Measurements from ENCODE around the gene CLDN34. TPM values are rescaled to one million over a fixed set of nuclear protein-coding genes. Genes with fewer than 3 reads are reported as not detected.
A peak's percentile ranks its signal among the peaks of the same experiment; 100 is the strongest.

CLDN34 gene
- total and polyA plus RNA-seq, 11 donors = not detected

DNA sequence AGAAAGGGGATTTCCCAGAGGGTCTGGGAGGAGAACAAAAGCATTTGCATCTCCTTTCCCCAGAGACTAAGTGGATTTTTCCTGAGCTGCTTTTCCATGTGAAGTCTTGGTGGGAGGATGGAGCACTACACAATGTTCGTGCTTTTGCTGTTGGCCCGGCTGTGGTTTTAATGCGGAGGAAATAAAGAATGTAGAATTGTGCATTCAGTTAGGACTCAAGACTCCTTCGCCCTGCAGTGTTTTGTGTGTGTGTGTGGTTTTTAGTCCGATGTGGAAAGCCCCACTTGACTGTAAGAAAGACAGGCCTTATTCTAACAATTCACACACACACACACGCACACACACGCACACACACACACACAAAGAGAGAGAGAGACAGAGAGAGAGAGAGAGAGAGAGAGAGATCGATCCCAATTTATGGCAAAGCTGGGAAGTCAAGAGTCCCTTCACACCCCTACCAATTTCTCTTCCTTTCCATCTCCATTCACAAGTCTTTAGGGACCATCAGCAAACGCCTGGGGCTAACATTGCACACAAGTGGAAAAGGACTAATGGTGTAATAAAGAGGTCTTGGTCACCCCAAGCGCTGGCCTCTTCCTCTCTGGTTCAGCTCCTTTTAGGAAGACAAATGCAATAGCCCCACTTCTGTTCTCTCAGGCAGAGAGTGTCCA is 44.2 kb downstream of the CLDN34 start:
- peak overlapping the region in 9 of 12 donors; percentile 4 to 67 (median 43) for H3K27ac ChIP-seq

DNA sequence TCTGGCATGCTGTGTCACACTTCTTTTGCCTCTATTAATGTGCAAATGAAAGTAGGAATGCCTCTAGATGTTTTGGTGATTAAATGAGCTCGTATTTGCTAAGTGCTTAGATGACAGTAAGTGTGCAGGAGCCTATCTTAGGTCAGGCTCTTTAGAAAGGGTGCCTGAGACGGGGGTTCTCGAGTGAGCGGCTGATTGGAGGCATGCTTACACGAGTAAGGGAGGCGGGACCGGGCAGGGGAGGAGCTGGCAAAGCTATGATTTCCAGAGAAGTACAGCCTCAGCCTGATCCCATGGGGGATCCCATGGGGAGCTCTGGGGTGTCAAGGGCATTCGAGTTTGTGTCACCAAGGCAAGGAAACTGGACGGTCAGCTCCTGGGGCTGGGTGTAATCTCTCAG is 44.8 kb downstream of the CLDN34 start:
- intact Hi-C loops (cut with DNase I) = loop anchor here in 5 of 10 donors (5.0 kb wide), 3 partner anchors 95 to 105 kb away; no protein-coding TSS in a partner anchor
- Histone ChIP-seq H3K4me3 (no peak overlapping the region), H3K4me1 (peaks cover 0 to 29% (median 4%) of the 10 kb centered on the region in 12 donors), H3K27me3 (peaks cover 0 to 32% (median 0%) of the 10 kb centered on the region in 9 donors), H3K27ac (peak overlapping the region in 8 of 12 donors; percentile 14 to 65 (median 40)), H3K9me3 (no peaks in the 10 kb centered on the region), H3K36me3 (no peaks in the 10 kb centered on the region)
- TF ChIP-seq, protein P1, sequence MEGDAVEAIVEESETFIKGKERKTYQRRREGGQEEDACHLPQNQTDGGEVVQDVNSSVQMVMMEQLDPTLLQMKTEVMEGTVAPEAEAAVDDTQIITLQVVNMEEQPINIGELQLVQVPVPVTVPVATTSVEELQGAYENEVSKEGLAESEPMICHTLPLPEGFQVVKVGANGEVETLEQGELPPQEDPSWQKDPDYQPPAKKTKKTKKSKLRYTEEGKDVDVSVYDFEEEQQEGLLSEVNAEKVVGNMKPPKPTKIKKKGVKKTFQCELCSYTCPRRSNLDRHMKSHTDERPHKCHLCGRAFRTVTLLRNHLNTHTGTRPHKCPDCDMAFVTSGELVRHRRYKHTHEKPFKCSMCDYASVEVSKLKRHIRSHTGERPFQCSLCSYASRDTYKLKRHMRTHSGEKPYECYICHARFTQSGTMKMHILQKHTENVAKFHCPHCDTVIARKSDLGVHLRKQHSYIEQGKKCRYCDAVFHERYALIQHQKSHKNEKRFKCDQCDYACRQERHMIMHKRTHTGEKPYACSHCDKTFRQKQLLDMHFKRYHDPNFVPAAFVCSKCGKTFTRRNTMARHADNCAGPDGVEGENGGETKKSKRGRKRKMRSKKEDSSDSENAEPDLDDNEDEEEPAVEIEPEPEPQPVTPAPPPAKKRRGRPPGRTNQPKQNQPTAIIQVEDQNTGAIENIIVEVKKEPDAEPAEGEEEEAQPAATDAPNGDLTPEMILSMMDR (IDR thresholded peaks at IDR 0.05) = no peak
- no peak for TF ChIP-seq POLR2A (IDR thresholded peaks at IDR 0.05)
- ATAC-seq (no peak), DNase-seq (no peak)
- WGBS, 4 donors = 40 to 57% (median 45%) methylated on average over 8 to 9 of the region's 9 CpGs

More for the DNA sequence above, 44.2 kb downstream of the CLDN34 start:
- TF ChIP-seq POLR2A (IDR thresholded peaks at IDR 0.05) = no peak
- TF ChIP-seq, protein P1 (IDR thresholded peaks at IDR 0.05) = no peak
- Histone ChIP-seq H3K36me3 (no peaks in the 10 kb centered on the region), H3K9me3 (no peaks in the 10 kb centered on the region), H3K4me3 (no peak overlapping the region), H3K27me3 (peaks cover 0 to 27% (median 0%) of the 10 kb centered on the region in 9 donors), H3K4me1 (peaks cover 0 to 29% (median 2%) of the 10 kb centered on the region in 12 donors)
- intact Hi-C loops (cut with DNase I) = loop anchor here in 5 of 10 donors (5.0 kb wide), 3 partner anchors 96 to 106 kb away; no protein-coding TSS in a partner anchor
- 45 to 61% (median 53%) methylated on average over 10 of the region's 10 CpGs for WGBS, 4 donors
- DNase-seq = no peak
- no peak for ATAC-seq

DNA sequence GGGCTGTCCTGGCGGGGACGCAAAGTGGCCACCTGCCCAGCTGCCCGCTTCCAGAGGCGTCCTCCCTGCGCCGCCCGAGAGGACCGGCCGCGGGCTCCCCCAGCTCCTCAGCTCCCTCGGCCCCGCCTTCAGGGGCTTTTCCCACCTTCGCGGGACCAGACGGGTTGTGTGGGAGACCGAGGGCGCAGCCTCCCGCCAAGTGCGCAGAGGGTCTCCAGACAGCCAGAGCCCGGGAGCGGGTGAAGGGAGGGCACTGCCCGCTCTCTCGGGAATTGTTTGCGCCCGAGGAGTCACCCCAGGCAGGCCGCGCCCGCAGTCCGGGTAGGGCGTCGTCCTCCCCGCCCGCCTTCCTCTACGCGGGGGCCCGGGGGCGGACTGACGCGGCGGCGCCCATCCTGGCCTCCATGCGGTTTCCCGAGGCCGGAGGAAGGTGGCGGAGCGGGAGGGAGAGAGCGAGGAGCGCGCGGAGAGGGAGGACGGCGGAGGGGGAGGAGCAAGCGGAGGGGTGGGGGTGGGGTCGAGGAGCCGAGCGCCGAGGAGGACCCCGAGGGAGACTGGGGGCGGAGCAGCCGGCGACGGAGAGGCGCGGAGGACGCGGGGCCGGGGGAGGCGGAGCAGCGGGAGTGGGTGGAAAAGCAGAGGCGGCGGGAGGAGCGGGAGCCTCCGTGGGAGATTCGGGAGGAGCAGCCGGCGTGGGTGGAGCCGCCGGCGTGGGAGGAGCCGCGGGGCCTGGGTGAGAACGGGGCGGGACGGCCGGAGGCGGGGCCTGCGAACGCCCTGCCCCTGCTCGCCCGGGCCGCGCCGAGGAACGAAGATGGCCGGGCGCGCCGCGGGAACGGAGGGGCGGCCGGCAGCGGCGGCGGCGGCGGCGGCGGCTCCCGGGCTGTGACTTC is 47.5 kb downstream of the CLDN34 start:
- 0 to 45% (median 17%) methylated on average over 41 to 109 of the region's 110 CpGs for WGBS, 4 donors

More for the DNA sequence above, 47.5 kb downstream of the CLDN34 start:
- H3K9me3 ChIP-seq = no peaks in the 10 kb centered on the region
- ATAC-seq (peak; percentile 73 to 95 (median 92)), DNase-seq (peak; percentile 89 to 95 (median 92))
- H3K27me3 ChIP-seq = peaks cover 0 to 34% (median 0%) of the 10 kb centered on the region in 9 donors
- H3K36me3 ChIP-seq = no peaks in the 10 kb centered on the region
- peak in 1 of 2 donors; percentile 51 for TF ChIP-seq POLR2A (IDR thresholded peaks at IDR 0.05)
- TF ChIP-seq, protein P1 (IDR thresholded peaks at IDR 0.05) = no peak
- intact Hi-C loops (cut with DNase I) = loop anchor here in 8 of 10 donors (5.0 kb wide), 4 partner anchors 38 to 103 kb away; no protein-coding TSS in a partner anchor
- peaks cover 0 to 38% (median 21%) of the 10 kb centered on the region in 12 donors for H3K4me1 ChIP-seq
- peak overlapping the region; percentile 41 to 80 (median 64) for H3K4me3 ChIP-seq
- H3K27ac ChIP-seq = peak overlapping the region; percentile 82 to 96 (median 89)
